ENCODE results near the gene SHANK1.
"Not testable (repeated sequence)": the region's sequence is repeated elsewhere in the genome, so short reads cannot be mapped to it uniquely, and the experiment has no call there.

The SHANK1 gene

GRCh38 chr19:50626011-50626410, 93.6 kb downstream of the SHANK1 start:
- H3K27ac ChIP-seq, result no peak overlapping the region
- DNase-seq (ENCODE audit: low spot score), result no peak
- no peak for TF ChIP-seq CTCF (conservative IDR thresholded peaks at IDR 0.05; ENCODE audit: low read depth)
- CTCF ChIA-PET, result no interaction called here
- POLR2A ChIA-PET (ENCODE audit: low non-redundant PET), result no interaction called here

- CTCF ChIA-PET, result no interaction called here
- POLR2A ChIA-PET (ENCODE audit: low non-redundant PET), result no interaction called here
- no peak for TF ChIP-seq CTCF (conservative IDR thresholded peaks at IDR 0.05; ENCODE audit: low read depth)
Measured at GRCh38 chr19:50624949-50625600, 94.5 kb downstream of the SHANK1 start.

GRCh38 chr19:50620394-50620906, 99.2 kb downstream of the SHANK1 start:
- H3K27ac ChIP-seq; DNase-seq (ENCODE audit: low spot score); CTCF ChIA-PET; POLR2A ChIA-PET (ENCODE audit: low non-redundant PET): not testable (repeated sequence)

More at GRCh38 chr19:50624949-50625600, 94.5 kb downstream of the SHANK1 start:
- no peak overlapping the region for H3K27ac ChIP-seq
- no peak for DNase-seq (ENCODE audit: low spot score)

GRCh38 chr19:50619184-50619583, 100.4 kb downstream of the SHANK1 start:
- POLR2A ChIA-PET (ENCODE audit: low non-redundant PET); CTCF ChIA-PET: not testable (repeated sequence)

GRCh38 chr19:50618379-50618778, 101.2 kb downstream of the SHANK1 start:
- CTCF ChIA-PET; H3K27ac ChIP-seq; DNase-seq (ENCODE audit: low spot score); POLR2A ChIA-PET (ENCODE audit: low non-redundant PET): not testable (repeated sequence)

More at GRCh38 chr19:50619184-50619583, 100.4 kb downstream of the SHANK1 start:
- not testable (repeated sequence) for H3K27ac ChIP-seq; DNase-seq (ENCODE audit: low spot score)

- DNase-seq (ENCODE audit: low spot score); CTCF ChIA-PET; H3K27ac ChIP-seq; POLR2A ChIA-PET (ENCODE audit: low non-redundant PET): not testable (repeated sequence)
Measured at GRCh38 chr19:50612504-50613404, 106.8 kb downstream of the SHANK1 start.

Data from RWPE1 (cell line).